ENCODE data around the gene MED31.

The MED31 gene

DNA sequence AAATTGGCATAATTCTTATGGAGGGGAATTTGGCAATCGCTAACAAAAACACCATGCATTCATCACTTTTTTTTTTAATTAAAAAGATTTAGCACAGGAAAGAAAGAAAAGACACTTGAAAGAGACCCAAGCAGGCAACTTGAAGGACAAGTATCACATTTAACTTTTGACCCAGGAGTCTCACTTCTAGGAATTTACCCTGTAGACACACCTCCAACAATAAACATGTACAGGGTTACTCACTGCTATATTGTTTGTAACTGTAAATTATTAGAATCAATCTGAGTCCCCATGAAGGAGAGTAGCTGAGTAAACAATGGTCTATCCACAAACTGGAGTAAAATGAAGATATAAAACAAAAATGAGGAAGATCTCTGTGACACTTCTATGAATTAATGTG lies 21.0 kb downstream of the MED31 start:
- TF ChIP-seq GATA2 (IDR thresholded peaks at IDR 0.05; ENCODE audit: low read depth, low read length) (no peak), GATA3 (IDR thresholded peaks at IDR 0.05; ENCODE audit: low read depth, low read length) (no peak)

DNA sequence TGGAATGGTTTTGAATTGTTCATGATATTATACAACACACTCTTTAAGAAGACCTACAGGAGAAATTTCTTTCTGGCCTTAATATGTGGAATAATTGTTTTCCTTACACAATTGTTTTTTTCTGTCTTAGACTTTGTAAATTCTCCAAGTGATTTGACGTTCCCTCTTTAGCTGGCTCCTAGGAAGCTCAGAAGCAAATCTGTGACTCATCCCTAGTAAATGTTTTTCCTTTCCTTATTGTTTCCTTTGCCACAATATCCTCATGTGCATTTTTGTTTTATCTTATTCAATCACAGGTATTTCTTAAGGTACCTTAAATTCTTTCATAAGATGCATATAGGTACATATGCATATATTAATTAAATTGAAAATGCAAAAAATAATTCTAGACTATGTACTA lies 24.4 kb downstream of the MED31 start:
- no peak for TF ChIP-seq GATA3 (IDR thresholded peaks at IDR 0.05; ENCODE audit: low read depth, low read length)
- no peak for TF ChIP-seq GATA2 (IDR thresholded peaks at IDR 0.05; ENCODE audit: low read depth, low read length)

DNA sequence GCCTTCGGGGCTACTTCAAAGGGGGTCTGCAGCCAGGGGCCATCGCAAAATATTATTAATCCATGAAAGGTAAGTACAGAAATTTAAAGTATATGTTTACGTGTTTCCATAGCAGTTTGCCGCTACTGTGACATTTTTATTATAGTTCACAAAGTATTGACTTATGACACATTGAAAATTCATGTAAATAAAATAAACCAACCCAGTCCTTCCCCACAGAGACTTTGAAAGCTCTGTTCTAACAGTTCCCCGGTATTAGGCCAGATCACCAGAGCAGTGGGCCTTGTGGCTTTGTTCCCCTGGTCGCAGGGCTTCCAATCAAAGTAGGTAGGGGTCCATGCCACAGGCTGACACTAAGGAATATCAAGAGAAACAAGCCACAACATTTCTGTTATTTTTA lies 24.8 kb downstream of the MED31 start:
- TF ChIP-seq GATA3 (IDR thresholded peaks at IDR 0.05; ENCODE audit: low read depth, low read length) (no peak), GATA2 (IDR thresholded peaks at IDR 0.05; ENCODE audit: low read depth, low read length) (no peak)

DNA sequence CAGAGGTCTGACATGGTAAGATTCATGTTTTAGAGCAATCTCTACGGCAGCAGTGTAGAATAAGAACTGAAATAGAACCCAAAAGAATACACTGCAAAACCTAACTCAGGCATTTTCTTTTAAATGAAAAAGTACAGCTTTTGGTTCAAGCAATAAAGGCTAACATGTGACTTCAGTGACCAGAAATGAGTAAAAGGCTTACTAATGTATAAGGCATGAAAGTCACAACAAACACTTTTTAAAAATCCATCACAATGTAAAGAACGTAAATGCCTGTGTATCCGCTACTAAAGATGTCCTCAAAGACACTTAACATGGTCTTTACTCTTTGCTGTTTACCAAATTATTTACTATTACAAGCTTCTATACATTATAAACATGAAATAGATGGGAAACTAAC lies 27.5 kb downstream of the MED31 start:
- TF ChIP-seq GATA3 (IDR thresholded peaks at IDR 0.05; ENCODE audit: low read depth, low read length) = no peak
- no peak for TF ChIP-seq GATA2 (IDR thresholded peaks at IDR 0.05; ENCODE audit: low read depth, low read length)

DNA sequence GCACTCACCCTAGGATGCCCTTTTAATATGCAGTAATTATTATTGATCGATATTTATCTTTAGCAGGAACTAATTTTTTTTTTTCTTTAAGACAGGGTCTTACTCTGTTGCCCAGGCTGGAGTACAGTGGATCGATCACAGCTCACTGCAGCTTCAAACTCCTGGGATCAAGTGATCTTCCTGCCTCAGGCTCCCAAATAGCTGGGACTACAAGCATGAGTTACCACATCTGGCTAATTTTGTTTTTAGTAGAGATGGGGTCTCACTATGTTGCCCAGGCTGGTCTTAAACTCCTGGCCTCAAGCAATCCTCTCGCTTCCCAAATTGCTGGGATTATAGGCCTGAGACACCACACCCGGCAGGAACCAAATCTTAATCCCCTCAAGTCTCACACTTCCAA lies 40.2 kb downstream of the MED31 start:
- TF ChIP-seq GATA3 (IDR thresholded peaks at IDR 0.05; ENCODE audit: low read depth, low read length) (no peak), GATA2 (IDR thresholded peaks at IDR 0.05; ENCODE audit: low read depth, low read length) (no peak)

DNA sequence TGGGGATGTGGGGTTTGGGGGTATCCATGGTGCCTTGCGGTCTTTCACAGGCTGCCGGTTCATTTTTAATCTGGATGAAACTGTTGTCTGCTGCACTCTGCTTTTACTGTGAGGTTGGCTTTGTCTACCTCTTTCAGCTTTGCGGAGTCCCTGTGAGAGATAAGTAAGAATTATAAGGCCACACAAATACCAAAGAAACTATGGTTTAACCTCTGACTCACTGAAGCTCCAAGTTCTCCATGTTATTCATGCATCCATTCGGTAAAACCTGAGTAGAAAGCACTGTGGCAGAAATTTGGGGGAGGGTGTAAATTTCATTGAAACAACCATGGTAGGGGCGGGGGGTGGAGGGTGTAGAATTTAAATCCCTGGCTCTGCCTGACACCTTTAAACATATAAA lies 41.4 kb downstream of the MED31 start:
- TF ChIP-seq GATA3 (IDR thresholded peaks at IDR 0.05; ENCODE audit: low read depth, low read length) (no peak), GATA2 (IDR thresholded peaks at IDR 0.05; ENCODE audit: low read depth, low read length) (no peak)

DNA sequence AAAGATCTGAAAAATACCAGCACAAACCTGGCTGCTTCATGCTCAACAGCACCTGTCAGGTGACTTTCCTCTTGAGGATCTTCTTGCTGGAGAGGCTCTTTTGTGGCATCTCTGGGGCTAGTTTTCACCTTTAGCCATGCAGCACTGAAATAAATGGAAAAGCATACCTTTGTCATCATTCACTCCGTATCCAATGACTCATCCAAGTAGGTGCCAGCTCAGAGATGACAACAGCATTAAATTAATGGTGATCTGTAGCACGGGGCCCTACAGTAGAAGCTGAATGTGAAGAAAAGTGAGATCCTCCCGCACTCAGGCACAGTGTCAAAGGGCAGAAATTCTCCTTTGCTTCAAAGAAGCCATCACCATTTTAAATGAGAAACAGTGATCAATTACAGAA lies 43.1 kb downstream of the MED31 start:
- TF ChIP-seq GATA3 (IDR thresholded peaks at IDR 0.05; ENCODE audit: low read depth, low read length) = no peak
- TF ChIP-seq GATA2 (IDR thresholded peaks at IDR 0.05; ENCODE audit: low read depth, low read length) = no peak

DNA sequence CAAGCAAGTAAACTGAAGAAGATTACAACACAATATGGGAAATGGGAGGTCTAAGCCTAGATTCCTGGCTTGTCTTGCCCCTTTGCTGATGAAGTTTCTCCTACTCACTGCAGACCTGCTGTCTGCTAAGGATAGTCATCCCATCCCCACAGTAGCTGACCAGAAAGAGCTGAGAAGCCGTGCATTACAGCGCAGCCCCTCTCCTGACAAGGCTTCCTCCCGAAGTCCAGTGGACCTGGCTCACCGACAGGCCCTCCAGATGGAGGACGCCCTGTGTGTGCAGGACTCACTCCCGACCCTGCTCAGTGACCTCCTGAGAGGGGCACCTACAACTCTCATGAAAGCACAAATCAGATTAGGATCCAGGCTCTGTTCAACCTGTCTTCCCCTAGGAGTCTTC lies 46.3 kb downstream of the MED31 start:
- TF ChIP-seq GATA2 (IDR thresholded peaks at IDR 0.05; ENCODE audit: low read depth, low read length) (no peak), GATA3 (IDR thresholded peaks at IDR 0.05; ENCODE audit: low read depth, low read length) (no peak)

DNA sequence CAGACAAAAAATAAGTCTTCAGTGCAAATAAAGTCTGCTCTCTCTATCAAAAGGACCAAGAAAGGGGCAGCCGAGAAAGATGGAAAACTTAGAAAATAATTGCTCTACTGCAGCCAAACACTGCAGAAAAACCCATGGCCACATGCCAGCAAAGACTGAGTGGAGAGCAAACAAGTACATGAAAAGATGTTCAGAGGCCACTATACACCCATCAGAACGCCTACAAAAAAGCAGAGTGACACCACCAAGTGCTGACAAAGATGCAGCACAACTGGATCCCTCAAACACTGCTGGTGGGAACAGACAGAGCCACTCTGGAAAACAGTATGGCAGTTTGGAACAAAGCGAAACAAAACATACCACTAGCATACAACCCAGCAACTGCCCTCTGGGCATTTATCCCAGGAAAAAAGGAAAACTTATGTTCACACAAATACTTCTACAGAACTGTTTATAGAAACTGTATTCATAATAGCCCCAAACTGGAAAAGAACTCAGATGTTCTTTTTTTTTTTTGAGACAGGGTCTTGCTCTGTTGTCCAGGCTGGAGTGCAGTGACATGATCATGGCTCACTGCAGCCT lies 47.6 kb downstream of the MED31 start:
- TF ChIP-seq GATA3 (IDR thresholded peaks at IDR 0.05; ENCODE audit: low read depth, low read length) (no peak), GATA2 (IDR thresholded peaks at IDR 0.05; ENCODE audit: low read depth, low read length) (no peak)

DNA sequence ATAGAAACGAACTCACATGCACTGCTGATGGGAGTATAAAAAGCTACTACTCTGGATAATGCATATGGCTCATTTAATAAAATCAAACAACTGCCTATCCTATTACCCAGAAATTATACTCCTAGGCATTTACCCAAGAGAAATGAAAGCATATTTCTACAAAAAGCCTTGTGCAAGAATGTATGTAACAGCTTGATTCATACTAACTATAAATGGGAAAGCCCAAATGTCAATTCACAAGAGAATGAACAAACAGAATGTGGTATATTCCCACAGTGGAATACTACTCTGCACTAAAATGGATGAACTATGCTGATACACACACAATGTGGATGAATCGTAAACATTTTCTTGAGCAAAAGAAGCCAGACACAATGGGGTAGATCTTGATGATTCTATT lies 49.3 kb downstream of the MED31 start:
- TF ChIP-seq GATA3 (IDR thresholded peaks at IDR 0.05; ENCODE audit: low read depth, low read length) (no peak), GATA2 (IDR thresholded peaks at IDR 0.05; ENCODE audit: low read depth, low read length) (no peak)

DNA sequence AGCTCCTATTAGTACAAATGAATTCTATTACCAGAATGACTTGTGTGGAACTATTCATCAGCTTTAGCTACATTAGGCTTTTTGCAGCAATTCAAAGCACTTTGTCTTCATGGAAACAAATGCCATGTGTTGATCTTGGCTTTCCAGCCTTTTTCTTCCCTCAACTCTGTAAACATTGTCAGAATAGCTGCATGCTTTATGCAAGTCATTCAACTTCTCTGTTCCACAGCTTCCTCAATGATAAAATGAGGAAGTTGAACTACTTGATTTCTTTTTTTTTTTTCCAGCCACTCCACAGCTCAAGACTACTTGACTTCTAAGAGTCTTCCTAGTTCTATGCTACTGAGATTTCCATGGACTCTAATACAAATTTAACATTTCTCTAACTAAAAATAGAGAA lies 52.0 kb downstream of the MED31 start:
- TF ChIP-seq GATA3 (IDR thresholded peaks at IDR 0.05; ENCODE audit: low read depth, low read length) = no peak
- no peak for TF ChIP-seq GATA2 (IDR thresholded peaks at IDR 0.05; ENCODE audit: low read depth, low read length)

DNA sequence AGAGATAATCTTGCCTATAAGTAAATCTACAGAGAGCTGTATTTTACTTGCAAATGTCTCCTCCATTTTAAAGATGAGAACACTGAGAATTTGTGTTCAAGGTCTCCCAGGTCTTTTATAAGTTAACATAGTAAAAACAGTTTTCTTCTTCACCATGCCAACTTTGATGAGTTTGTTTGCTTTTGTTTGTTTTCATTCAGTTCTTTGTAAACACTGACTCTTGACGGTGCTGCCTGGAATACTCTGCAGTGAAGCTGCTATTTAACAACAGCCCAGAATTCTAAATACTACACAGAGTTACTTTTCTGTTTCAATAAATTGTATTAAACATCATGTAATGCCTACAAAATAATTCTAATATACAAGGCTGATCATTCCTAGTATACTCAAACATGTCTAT lies 53.7 kb downstream of the MED31 start:
- TF ChIP-seq GATA2 (IDR thresholded peaks at IDR 0.05; ENCODE audit: low read depth, low read length) (no peak), GATA3 (IDR thresholded peaks at IDR 0.05; ENCODE audit: low read depth, low read length) (no peak)

DNA sequence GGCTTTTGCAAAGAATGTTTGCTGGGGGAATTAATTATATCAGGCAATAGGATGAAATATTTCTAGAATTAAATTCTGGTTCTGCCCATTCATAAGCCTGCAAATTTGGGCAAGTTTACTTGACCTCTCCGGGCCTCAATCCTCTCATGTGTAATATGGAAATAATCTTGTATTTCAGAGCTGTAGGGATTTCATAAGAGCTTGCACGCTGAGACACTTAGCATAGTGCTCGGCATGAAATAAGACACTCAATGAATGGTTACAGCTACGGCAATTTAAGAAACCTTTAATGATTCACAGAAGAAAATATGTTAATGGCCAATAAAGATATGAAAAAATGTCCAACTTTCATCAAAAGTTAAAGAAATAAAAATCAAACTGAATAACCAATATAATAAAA lies 54.5 kb downstream of the MED31 start:
- TF ChIP-seq GATA2 (IDR thresholded peaks at IDR 0.05; ENCODE audit: low read depth, low read length) = no peak
- no peak for TF ChIP-seq GATA3 (IDR thresholded peaks at IDR 0.05; ENCODE audit: low read depth, low read length)

DNA sequence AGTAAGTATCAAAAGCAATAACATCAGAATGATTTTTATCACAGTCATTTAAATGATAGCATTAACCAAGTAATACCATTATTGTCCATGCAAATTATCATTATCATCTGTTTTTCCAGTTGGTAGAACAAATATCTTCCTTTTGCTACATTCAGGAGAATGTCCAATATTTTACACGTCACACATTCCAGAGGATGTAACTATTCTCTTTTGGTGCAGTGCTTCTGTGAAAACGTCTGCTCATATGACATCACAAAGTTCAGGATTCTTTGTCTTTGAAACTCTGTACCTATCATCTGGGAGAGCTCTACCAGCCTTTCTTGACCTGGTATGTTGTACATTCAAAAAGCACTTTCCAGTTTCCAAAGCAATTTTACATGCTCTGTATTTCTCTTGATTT lies 54.9 kb downstream of the MED31 start:
- TF ChIP-seq GATA3 (IDR thresholded peaks at IDR 0.05; ENCODE audit: low read depth, low read length) (no peak), GATA2 (IDR thresholded peaks at IDR 0.05; ENCODE audit: low read depth, low read length) (no peak)

DNA sequence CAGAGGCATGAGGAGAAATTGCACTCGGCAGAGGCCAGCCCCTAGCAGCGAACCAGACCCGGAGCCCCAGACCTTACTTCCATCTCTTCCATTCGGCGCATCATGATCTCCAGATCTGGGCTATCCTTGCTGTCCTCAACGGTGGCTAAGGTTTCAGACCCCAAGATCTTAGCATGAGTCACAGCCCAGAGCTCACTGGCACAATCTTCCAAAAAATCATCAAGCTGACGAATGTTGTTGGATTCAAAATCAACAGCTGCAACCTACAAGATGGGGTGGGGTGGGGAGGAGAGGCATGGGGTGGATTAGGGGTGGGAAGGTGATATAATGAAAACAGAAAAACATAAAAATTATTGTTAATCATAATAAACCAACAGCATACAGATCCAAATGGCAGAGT lies 55.3 kb downstream of the MED31 start:
- no peak for TF ChIP-seq GATA3 (IDR thresholded peaks at IDR 0.05; ENCODE audit: low read depth, low read length)
- no peak for TF ChIP-seq GATA2 (IDR thresholded peaks at IDR 0.05; ENCODE audit: low read depth, low read length)

Data from SH-SY5Y (cell line).